Endothelial cell of umbilical vein (primary cell): ENCODE data around the gene NEMP2. TPM values are rescaled to one million over a fixed set of nuclear protein-coding genes. Genes with fewer than 3 reads are reported as not detected.

Source experiments
- BruUV-seq: library from RNA; stranded (reverse); fragments of 400-500 nt; replicated peaks from 2 replicates; lab custom pipeline; 2021; lab: Mats Ljungman, UMichigan
- CTCF ChIA-PET: fragments of 300-600, 350-600 bp; sonication (Branson Sonifier 250); formaldehyde crosslinking; loops from one replicate; lab custom pipeline; 2021; ENCODE audit warnings: antibody characterized with exemption, inconsistent platforms; lab: Charles Lee
- POLR2A ChIA-PET: fragments of 300-600, 350-600 bp; sonication (Branson Sonifier 250); formaldehyde crosslinking; loops from one replicate; lab custom pipeline; 2021; ENCODE audit warnings: antibody characterized with exemption, inconsistent platforms; lab: Charles Lee
- DNase-seq: peaks from one replicate; pipeline ENCODE4 v3.0.0-alpha.2; 2011; ENCODE audit warnings: low read depth, low spot score
- FAIRE-seq: peaks from 2 replicates; lab custom pipeline; 2011; peaks lifted over from hg19 to GRCh38; lab: Jason Lieb, UNC
- H2AFZ ChIP-seq: 2 replicates; pipeline ENCODE4 v1.6.0; 2012; ENCODE audit warnings: low read depth, low read length, control low read depth, inconsistent platforms
- H3K27ac ChIP-seq: 2 replicates; pipeline ENCODE4 v1.5.1; 2011; ENCODE audit warnings: low read depth, mild to moderate bottlenecking, control low read depth, low read length, moderate library complexity; ENCODE audit not compliant: insufficient read depth
- H3K27me3 ChIP-seq, 2 experiments: 2 replicates each; pipeline versions ENCODE4 v1.6.0 to v1.6.1; 2011; ENCODE audit warnings: low read length in 2 of 2, mixed read lengths in 1 of 2; ENCODE audit not compliant: control insufficient read depth in 2 of 2, insufficient read depth in 2 of 2
- H3K36me3 ChIP-seq, 2 experiments: 2 replicates in 1 of 2; 3 replicates in 1 of 2; pipeline ENCODE4 v1.5.1; 2011; ENCODE audit warnings: low read length in 2 of 2, mild to moderate bottlenecking in 1 of 2, moderate library complexity in 1 of 2; ENCODE audit not compliant: control insufficient read depth in 2 of 2, insufficient read depth in 2 of 2; ENCODE audit errors: extremely low read depth in 1 of 2
- H3K4me1 ChIP-seq: 3 replicates; pipeline ENCODE4 v1.5.1; 2011; ENCODE audit warnings: mild to moderate bottlenecking, low read length; ENCODE audit not compliant: control insufficient read depth, insufficient read depth; ENCODE audit errors: extremely low read depth
- H3K4me2 ChIP-seq: 2 replicates; pipeline ENCODE4 v1.6.1; 2011; ENCODE audit warnings: low read length, control low read depth, mixed read lengths; ENCODE audit not compliant: insufficient read depth
- H3K4me3 ChIP-seq, 3 experiments: fragments of 200-600 bp in 1 of 3; sonication (generic), shearing (Covaris generic) in 1 of 3; replicated peaks in 1 of 3; 2 replicates each; pipeline ENCODE4 v1.5.1; 2011 to 2016; ENCODE audit warnings: control low read depth in 3 of 3, low read length in 3 of 3, mild to moderate bottlenecking in 2 of 3, inconsistent platforms in 1 of 3, low read depth in 1 of 3, moderate library complexity in 1 of 3; ENCODE audit not compliant: insufficient read depth in 1 of 3
- H3K79me2 ChIP-seq: 2 replicates; pipeline ENCODE4 v1.6.0; 2012; ENCODE audit warnings: low read length, inconsistent platforms; ENCODE audit not compliant: control insufficient read depth, insufficient read depth
- H3K9ac ChIP-seq: replicated peaks from 2 replicates; pipeline ENCODE3; 2011; ENCODE audit warnings: low read length, control low read depth; ENCODE audit not compliant: insufficient read depth; ENCODE audit errors: extremely low read depth
- H3K9me1 ChIP-seq: replicated peaks from 3 replicates; pipeline ENCODE4 v1.6.0; 2011; ENCODE audit warnings: mild to moderate bottlenecking, low read length; ENCODE audit not compliant: control insufficient read depth, insufficient read depth; ENCODE audit errors: extremely low read depth
- H3K9me3 ChIP-seq: replicated peaks from 2 replicates; pipeline ENCODE4 v1.5.1; 2012; ENCODE audit warnings: low read length, inconsistent platforms; ENCODE audit not compliant: control insufficient read depth, insufficient read depth
- H4K20me1 ChIP-seq: replicated peaks from 2 replicates; pipeline ENCODE3; 2011; ENCODE audit warnings: mild to moderate bottlenecking, low read length; ENCODE audit not compliant: control insufficient read depth, insufficient read depth; ENCODE audit errors: extremely low read depth
- CTCF ChIP-seq, 2 donors: IDR thresholded peaks; 1 replicate in 1 of 2; 2 replicates in 1 of 2; pipeline ENCODE4 v1.5.1; 2011; ENCODE audit warnings: low read length in 2 of 2, mild to moderate bottlenecking in 2 of 2, moderate library complexity in 2 of 2, control low read depth in 1 of 2, inconsistent platforms in 1 of 2, low read depth in 1 of 2; ENCODE audit not compliant: insufficient read depth in 1 of 2; ENCODE audit errors: extremely low read depth in 1 of 2
- EZH2 ChIP-seq: IDR thresholded peaks from 2 replicates; pipeline ENCODE4 v1.6.1; 2012; ENCODE audit warnings: borderline replicate concordance, low read depth, mild to moderate bottlenecking, moderate library complexity, low read length, inconsistent platforms; ENCODE audit not compliant: severe bottlenecking
- FOS ChIP-seq: IDR thresholded peaks from 2 replicates; pipeline ENCODE4 v1.6.1; 2011; ENCODE audit warnings: mild to moderate bottlenecking, low read length, moderate library complexity, borderline replicate concordance; ENCODE audit not compliant: insufficient read depth
- GATA2 ChIP-seq: IDR thresholded peaks from 2 replicates; pipeline ENCODE4 v1.7.0; 2011; ENCODE audit warnings: low read depth, mild to moderate bottlenecking, moderate library complexity, mixed read lengths, low read length; ENCODE audit not compliant: insufficient read length, insufficient read depth
- JUN ChIP-seq: IDR thresholded peaks from 2 replicates; pipeline ENCODE4 v1.6.1; 2011; ENCODE audit warnings: borderline replicate concordance, low read depth; ENCODE audit not compliant: insufficient read length, insufficient read depth
- MAX ChIP-seq: IDR thresholded peaks from 2 replicates; pipeline ENCODE4 v1.6.1; 2011; ENCODE audit not compliant: insufficient read depth, insufficient read length
- MYC ChIP-seq: IDR thresholded peaks from one replicate; pipeline ENCODE4 v1.6.1; 2011; ENCODE audit warnings: mild to moderate bottlenecking, low read depth, low read length
- POLR2A ChIP-seq: IDR thresholded peaks from 2 replicates; pipeline ENCODE4 v1.6.1; 2012; ENCODE audit warnings: low read depth, mild to moderate bottlenecking, control low read depth, low read length
- POLR2AphosphoS5 ChIP-seq: IDR thresholded peaks from 2 replicates; pipeline ENCODE4 v1.6.1; 2012; ENCODE audit warnings: low read depth, mild to moderate bottlenecking, control low read depth, low read length, moderate library complexity; ENCODE audit not compliant: insufficient read depth
- dilution Hi-C: fragments of 300-500 bp; cut with MboI; formaldehyde crosslinking; loops from one replicate; pipeline ENCODE4 v1.15.0; 2019; ENCODE audit warnings: low sequenced_read_pairs; ENCODE audit not compliant: extremely low pct_ligation_motif_present
- intact Hi-C: fragments of 100-400 bp; cut with micrococcal nuclease; formaldehyde crosslinking; loops from one replicate; pipeline ENCODE4 v1.10.0; 2022
- polyA plus RNA-seq, 4 experiments: library from polyadenylated mRNA; depleted of rRNA in 3 of 4; stranded (reverse) in 3 of 4; unstranded in 1 of 4; fragments of >200 nt; gene quantifications; 2 replicates each; pipeline versions ENCODE4 v1.2.1 to v1.2.3, GENCODE V29; 2011 to 2012; ENCODE audit warnings: missing spikeins in 1 of 4
- total RNA-seq: library from RNA; stranded (reverse); gene quantifications from 2 replicates; pipeline ENCODE4 v1.2.3, GENCODE V29; 2021

The NEMP2 gene
- total and polyA plus RNA-seq, 2 donors (not counting 3 experiments of a cell fraction or from before 2014, with no cell fraction given), result 3.1 to 8.4 TPM

- BruUV-seq, result no TSS peak
- Histone ChIP-seq H3K36me3 (no peaks in the 10 kb centered on the region), H3K27me3 (no peaks in the 10 kb centered on the region), H3K4me3 (no peak overlapping the region), H3K4me1 (no peaks in the 10 kb centered on the region), H3K4me2 (no peak overlapping the region), H3K9me3 (no peaks in the 10 kb centered on the region), H2AFZ (no peak overlapping the region), H3K79me2 (no peaks in the 10 kb centered on the region), H4K20me1 (no peaks in the 10 kb centered on the region), H3K27ac (no peak overlapping the region), H3K9me1 (no peaks in the 10 kb centered on the region), H3K9ac (no peak overlapping the region)
- FAIRE-seq (no peak), DNase-seq (no peak)
- POLR2A ChIA-PET, result no interaction called here
- TF ChIP-seq JUN, result no peak
- TF ChIP-seq MYC, result no peak
- TF ChIP-seq GATA2, result no peak
- TF ChIP-seq POLR2AphosphoS5, result no peak
- no peak for TF ChIP-seq CTCF (IDR thresholded peaks at IDR 0.05; ENCODE audit: extremely low read depth in 1 of 2, insufficient read depth in 1 of 2, low read depth in 1 of 2, low read length in 2 of 2)
- no peak for TF ChIP-seq POLR2A
- no peak for TF ChIP-seq FOS
- no peak for TF ChIP-seq MAX
- TF ChIP-seq EZH2, result no peak
- intact Hi-C loops, result no loop called here
- dilution Hi-C loops, result no loop called here
- CTCF ChIA-PET, result interaction anchor here (1.5 kb wide), 1 partner anchor 141 kb away, joined by 3 read pairs; no protein-coding TSS in a partner anchor
Measured at GRCh38 chr2:190519975-190520767, 14.4 kb downstream of the NEMP2 start.
